GM21717 (cell line): ENCODE results near the gene SECISBP2L.

Source experiments
- ATAC-seq: cut with Tn5 transposase; IDR thresholded peaks from one replicate; pipeline ENCODE4 v1.9.1; 2021; ENCODE audit warnings: mild to moderate bottlenecking, moderate library complexity; ENCODE audit not compliant: unreplicated experiment

Gene SECISBP2L

DNA sequence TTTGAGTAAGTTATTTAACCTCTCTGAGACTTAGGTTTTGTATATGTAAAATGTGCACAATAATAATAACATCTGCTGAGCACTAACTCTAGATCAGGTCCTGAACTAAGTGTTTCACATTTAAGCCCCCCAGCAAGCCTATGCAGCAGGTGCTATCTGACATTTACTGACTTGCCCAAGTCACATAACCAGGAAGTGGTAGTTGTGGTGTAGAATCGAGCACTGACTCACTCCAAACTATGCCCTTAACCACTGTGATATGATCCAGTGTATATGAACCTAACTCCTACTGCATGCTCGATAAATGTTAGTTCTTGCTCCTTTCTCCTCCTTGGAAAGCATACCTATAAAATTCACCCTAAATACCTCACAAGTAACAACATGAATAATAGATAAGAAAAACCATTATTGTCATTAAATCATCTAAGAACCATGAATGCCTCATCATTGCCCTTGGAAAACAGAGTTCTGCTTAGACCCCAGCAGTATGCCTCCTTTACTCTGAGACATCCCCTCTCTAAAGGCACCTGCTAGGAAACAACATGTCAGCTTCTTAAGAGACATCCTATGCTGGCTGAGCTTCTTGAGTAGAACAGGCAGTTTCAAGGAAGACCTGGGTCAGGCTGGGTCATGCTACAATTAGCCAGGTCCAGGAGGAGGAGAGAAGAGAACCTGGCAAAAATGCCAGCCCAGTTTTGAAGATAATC, 79.5 kb downstream of the SECISBP2L start:
- ATAC-seq, result peak; percentile 88

DNA sequence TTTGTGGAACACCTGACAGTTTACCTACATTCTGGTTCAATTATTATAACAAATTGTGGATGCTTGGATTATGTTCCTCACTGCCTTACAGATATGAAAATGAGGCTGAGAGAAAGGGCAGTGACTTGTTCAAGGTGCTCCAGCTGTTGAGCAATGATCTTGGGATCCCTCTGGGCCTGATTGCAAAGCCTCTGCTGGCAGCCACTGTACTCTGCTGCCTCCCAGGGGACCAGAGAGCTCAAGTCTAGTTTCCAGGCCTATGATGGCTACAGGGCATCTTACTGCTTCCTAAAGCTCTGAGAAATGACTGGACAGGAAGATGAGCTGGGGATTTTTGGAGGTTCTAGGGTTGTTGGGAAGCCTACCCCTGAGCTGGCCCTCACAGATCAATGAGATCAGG, 80.3 kb downstream of the SECISBP2L start:
- peak; percentile 53 for ATAC-seq

DNA sequence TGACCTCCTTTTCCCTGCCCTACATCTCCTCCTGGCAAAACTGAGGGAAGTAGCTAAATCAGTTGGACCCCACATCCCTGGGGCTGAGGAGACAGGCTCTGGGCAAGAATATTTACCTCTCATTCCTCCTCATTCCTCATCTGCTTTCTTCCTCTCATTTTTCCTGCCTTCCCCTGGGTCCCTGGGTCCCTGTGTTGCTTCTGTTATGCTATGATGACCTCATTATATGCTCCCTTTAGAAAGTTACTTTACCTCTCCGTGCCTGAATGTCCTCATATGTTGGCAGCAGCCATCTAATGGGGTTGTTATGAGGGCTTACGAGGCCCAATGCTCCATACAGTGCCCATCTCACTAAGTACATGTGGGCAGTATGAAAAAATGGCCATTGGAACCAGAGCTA, 81.3 kb downstream of the SECISBP2L start:
- ATAC-seq, result no peak

DNA sequence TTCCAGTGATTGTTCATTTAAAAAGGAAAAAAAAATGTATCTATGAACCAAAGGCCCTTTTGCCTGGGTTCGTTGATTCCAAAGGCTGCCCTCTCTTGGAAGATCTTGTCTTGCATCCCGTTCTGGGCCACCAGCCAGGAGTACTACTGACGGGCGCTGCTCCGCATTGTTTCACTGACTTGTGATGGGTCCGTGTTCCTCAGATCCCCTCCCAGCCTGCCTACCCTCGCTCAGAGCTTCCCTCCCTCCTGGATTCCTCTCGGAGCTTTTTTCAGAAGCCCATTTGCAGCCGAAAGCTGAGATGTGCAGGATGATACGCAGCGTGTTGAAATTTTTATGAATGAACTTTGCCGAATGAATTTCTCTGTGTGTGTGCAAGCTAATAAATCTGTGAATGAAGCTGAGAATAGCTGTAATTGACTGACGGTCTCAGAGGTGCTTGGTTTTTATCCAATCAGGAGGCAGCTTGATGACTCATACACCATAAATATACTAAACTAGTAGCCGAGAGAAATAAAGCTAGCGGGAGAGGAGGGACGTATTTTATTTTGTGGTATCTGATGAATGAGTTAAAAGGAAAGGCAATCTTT, 82.6 kb downstream of the SECISBP2L start, which contains the start of gene SHC4:
SHC4 (minus strand) TSS at position 396 of the 590 bp plus-strand sequence. CDS start 904 bp downstream, outside the sequence.
- no peak for ATAC-seq

DNA sequence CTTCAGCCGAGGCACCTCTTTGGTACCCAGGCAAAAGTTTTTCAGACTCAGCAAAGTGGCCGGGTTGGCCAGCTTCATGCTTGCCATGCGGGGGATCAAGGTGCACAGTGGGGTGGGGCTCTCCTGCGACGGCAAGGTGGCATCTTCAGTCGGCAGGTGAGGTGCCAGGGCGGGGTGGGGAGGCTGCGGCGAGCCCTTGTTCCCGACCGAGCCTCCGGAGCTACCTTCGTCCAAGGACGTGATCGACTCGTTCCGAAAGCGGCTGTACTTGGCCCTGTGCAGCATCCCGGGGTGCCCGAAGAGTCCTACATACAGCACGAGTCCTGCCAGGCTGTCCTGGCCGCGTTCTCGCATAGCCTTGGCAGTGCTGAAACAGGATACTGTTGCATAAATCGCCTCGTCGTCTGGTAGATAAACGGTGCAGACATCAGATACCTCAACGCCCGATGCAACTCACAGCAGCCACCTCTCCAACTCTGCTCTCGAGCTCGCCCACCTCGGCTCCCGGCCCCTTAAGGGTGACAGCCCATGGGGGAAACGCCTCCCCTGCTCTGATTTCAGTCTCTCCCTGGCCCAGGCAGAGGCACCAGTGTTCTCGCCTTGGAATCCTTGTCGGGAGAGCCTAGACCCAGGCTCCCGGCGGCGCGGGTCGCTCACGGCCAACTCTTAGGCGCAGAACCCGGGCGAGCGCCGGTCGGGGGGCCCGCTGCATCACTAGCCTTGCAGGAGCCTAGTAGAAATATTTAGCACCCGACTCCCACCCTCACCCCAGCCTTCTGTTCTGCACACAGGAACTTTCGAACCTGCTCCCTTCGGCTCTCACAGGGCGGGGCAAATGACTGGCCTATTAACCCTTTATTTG, 83.4 kb downstream of the SECISBP2L start:
- ATAC-seq, result no peak

DNA sequence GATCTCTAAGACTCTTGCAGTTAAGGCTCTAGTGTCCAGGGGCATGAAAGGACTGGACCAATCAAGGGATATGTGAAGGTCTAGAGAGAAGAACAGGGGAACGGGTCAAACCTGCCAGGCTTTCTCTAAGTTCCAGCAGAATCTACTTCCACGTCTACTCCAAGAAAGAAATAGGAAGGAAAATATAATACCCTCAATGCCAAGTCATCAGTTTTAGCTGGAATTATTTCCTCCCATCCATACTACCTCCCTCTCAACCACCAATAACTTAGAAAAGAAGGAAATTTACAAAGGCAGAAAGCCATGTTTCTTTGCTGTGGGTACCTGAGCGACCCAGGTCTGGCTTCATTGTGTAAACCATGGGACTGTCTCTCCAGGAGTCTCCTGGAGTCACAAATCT, 90.3 kb downstream of the SECISBP2L start:
- no peak for ATAC-seq

DNA sequence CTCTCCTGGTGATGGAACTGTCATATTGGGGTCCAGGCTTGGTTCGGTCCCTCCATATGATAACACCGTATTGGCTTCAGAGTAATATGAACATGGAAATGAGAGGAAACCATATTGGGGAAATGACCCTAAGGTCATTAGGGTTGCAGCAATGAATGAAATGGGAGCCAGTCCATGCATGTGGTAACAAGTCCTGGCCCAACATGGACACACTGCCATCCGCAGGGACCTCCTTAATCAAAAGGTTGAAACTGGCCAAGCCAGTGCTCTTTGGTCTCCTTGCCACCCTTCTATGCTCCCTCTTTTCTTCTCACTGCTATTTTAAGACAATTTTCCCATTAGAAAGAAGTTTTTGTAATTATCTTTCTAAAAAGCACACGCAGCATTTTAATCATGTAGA, 90.9 kb downstream of the SECISBP2L start:
- no peak for ATAC-seq

DNA sequence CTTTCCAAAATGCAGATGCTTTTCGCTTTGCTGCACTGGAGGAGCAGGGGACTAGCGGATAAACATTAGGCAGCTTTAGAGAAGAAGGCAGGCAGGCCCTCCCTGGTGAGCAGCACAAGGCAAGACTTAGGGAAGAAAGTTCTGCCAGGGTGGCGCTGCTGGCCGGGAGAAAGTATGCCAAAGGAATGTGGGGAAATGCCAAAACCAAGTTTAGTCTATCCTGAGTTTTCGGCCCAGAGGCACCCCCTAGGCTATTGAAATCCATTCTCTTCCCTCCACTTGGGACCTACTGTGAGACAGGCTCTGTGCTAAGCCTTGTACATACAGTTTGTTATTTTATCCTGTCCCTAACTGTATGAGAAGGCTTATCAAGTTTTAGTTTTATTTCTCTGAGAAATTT, 91.7 kb downstream of the SECISBP2L start:
- ATAC-seq, result no peak

DNA sequence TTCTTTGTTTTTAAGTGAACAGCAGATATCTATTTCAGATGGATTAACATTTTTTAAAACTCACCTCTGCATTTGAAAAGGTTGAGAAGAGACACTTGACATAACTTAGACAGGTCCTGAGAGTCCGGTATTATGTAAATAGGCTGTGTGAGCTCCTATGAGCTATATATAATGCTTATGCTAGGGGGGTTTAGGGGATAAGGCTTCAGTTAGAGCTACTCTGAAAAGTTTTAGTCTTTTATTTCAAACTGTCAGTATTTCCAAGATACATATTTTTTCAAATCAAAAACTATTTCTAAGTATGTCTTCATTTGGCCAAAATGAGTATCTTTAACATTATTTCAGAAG, 99.4 kb downstream of the SECISBP2L start:
- no peak for ATAC-seq

DNA sequence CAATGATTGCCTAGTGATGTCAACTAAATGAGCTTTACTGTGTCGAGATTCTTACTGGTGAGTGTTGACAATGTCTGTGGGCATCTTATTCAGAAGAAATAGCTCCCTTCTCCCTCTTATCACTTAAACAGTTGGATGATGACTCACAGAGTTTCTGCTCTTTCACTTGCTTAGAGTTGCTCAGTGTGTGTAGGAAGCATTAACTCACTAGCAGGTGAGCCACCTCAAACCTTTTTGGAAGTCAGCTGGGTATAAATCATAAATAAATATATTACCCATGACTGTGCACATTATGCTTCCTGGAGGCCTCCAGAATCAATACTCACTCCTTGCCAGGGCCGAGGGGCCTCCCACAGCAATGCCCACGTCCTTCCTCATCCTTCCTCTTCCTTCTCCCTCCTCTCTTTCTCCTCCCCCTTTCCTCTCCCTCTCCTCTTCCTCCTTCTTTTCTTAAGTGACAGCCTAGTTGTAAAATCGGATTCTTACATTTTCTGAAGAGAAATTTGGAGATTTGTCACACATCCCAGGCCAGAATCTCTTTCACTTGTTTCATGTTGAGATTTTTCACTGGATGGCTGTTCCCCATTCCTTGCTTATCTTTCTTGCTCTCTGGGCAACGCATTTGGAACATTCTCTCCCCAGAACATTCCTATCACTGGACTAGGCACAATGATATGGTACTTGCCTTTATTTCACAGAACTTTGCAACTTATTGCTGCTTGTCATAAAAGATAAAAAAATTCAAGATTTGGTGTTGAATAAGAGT, 100.0 kb downstream of the SECISBP2L start:
- no peak for ATAC-seq

DNA sequence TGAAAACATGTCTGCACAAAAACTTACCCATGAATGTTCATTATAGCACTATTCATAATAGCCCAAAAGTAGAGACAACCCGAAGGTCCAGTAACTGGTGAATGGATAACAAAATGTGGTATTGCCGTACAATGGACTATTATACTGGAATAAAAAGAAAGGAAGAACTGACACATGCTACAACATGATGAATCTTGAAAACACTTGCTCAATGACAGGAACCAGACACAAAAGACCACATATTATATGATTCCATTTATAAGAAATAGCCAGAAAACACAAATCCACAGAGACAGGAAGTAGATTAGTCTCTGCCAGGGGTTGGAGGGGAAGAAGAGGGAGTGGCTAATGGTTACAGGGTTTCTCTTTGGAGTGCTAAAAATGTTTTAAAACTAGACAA, 100.9 kb downstream of the SECISBP2L start:
- no peak for ATAC-seq

DNA sequence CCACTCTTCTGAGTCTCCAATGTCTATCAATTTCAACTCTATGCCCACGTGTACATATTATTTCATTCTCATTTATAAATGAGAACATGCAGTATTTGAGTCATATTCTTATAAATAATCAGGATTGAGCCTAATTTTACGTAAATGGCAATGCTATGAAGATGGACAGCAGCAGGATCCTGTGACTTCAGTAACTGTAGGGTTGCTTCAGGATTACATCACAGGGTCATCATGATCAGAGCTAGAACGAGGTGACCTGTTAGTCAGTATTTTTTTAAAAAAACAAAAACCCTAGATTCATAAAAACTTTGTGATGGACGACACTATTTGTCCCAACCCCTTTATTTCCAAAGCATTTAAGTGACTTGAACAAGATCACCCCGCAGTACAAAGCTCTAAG, 104.3 kb downstream of the SECISBP2L start:
- no peak for ATAC-seq

DNA sequence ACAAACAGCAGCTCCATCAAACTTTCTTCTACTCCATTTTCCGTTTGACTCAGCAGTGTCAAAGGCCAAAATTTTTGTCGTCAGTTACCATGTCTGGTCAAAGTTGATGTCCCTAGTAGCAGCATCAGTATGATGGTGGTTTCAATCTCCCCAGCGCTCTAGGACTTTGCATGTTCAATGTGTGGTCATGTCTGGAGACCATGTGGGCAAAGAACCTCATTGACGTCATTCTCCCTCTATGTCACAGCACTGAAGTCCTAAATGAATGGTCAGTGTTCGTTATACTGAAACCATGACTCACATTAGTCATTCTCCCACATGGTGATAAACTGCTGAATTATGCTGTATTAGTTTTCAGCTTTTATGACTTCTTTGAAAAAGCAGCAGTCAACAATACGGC, 105.7 kb downstream of the SECISBP2L start:
- peak; percentile 81 for ATAC-seq

DNA sequence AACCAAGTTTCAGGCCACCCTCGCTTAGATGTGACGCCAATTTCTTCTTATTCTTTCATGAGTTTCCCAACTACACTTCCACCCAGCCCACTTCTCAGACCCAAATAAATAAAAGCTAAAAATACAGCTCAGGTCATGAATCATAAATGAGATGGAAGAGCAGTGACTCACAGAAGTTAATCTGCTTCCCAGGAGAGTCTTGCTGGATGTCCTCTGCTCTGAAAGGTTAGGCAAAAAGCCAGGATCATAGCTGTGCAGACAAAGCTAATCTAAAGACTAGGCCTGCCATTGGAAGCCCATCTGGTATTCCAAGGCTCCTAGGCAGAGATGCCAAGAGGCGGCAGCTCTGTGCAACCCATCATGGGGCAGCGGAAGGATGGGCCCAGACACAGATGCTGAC, 106.6 kb downstream of the SECISBP2L start:
- no peak for ATAC-seq
